Esophagus squamous epithelium (tissue), 4 donors: Measurements from ENCODE around the gene CAV2.

Source experiments
- POLR2A ChIP-seq, 4 donors: fragments of 450-650 bp; IDR thresholded peaks; one replicate each; pipeline ENCODE4 v1.6.1; 2017; ENCODE audit warnings: antibody characterized with exemption in 4 of 4, mild to moderate bottlenecking in 4 of 4, moderate library complexity in 3 of 4
- TF ChIP-seq, protein P1 (sequence below), 6 experiments: fragments of 450-650 bp in 4 of 6; fragments of 200-600 bp in 2 of 6; sonication (generic) in 2 of 6; IDR thresholded peaks; one replicate each; pipeline ENCODE4 v1.5.1; 2016 to 2019; ENCODE audit warnings: antibody characterized with exemption in 6 of 6, mild to moderate bottlenecking in 4 of 6, moderate library complexity in 4 of 6

DNA sequence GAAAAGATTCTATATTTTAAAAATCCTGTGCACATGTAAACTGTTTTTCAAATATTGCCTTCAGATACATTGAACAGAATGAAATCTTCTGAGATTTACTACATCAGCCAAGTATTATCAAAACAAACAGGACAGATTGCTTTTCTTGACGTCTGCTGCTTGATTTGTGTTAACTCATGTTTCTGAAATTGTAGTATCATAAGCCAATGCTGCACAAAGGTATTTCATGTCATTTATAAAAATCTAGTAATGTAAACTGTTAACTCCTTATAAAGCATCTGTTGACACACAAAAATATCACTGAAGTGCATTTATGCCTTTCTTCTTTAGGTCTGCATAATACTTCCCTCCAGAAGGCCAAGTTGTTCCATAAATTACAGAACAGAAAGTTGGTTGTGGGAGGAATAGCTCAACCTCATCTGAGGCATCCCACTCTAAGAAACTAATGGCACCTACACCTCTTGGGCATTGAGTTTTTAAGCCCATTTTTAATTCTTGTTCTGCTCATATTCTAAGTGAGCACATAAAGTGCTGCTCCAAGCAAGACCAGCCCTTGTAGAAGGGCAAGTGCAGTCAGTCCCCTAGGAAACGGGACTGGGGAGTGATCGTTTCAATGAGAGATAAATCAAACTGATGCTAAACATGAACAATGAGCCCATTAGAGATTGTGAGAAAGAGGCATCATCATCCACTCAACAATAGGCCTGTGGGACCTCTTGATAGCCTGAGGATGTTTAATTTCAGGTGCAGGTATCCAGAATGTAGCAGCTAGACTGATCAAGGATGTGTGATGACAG, 53.8 kb downstream of the CAV2 start:
- TF ChIP-seq, protein P1, sequence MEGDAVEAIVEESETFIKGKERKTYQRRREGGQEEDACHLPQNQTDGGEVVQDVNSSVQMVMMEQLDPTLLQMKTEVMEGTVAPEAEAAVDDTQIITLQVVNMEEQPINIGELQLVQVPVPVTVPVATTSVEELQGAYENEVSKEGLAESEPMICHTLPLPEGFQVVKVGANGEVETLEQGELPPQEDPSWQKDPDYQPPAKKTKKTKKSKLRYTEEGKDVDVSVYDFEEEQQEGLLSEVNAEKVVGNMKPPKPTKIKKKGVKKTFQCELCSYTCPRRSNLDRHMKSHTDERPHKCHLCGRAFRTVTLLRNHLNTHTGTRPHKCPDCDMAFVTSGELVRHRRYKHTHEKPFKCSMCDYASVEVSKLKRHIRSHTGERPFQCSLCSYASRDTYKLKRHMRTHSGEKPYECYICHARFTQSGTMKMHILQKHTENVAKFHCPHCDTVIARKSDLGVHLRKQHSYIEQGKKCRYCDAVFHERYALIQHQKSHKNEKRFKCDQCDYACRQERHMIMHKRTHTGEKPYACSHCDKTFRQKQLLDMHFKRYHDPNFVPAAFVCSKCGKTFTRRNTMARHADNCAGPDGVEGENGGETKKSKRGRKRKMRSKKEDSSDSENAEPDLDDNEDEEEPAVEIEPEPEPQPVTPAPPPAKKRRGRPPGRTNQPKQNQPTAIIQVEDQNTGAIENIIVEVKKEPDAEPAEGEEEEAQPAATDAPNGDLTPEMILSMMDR (IDR thresholded peaks at IDR 0.05), result no peak
- no peak for TF ChIP-seq POLR2A (IDR thresholded peaks at IDR 0.05)
